ENCODE results near the gene BCAS1.

Gene BCAS1

DNA sequence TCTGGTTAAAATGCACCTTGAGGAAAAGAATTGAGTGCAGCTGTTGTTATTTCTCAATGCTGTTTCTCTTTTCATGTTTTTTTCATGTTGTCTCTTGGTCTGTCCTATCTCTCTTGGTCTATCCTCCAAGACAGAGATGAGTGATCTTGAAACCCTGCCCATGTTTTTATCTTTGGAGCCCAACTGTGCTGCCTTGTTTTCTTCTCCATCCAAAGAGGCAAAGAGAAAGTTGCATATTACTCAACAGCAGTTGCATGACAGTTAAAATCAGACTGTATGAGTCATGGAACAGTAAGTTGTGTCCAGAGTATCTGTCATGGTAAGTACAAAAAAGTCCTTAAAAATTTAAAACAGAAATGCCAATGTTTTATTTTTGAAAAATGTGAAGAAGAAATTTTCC is 26.2 kb downstream of the BCAS1 start:
- no peak for DNase-seq

GRCh38 chr20:54043076-54043967 is 27.1 kb downstream of the BCAS1 start:
- no peak for DNase-seq

- no peak for DNase-seq
These were observed 28.4 kb downstream of the BCAS1 start for GRCh38 chr20:54042021-54042420.

DNA sequence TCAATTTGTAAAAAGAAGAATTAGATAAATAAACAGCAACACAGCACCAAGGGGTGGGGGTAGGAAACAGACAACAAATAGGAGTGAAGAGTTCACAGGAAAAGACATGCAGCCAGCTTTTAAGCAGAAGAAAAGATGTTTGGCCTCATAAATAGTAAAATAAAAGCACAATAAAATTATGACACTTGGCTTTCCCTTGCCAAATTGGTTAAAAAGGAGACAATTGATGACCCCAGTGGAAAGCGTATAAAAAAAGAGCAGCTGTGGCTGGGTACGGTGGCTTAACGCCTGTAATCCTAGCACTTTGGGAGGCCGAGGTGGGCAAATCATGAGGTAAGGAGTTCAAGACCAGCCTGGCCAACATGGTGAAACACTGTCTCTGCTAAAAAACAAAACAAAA is 29.1 kb downstream of the BCAS1 start:
- no peak for DNase-seq

- no peak for DNase-seq
These were observed 29.9 kb downstream of the BCAS1 start for GRCh38 chr20:54040531-54040930.

- no peak for DNase-seq
These were observed 31.4 kb downstream of the BCAS1 start for GRCh38 chr20:54038961-54039360.

DNA sequence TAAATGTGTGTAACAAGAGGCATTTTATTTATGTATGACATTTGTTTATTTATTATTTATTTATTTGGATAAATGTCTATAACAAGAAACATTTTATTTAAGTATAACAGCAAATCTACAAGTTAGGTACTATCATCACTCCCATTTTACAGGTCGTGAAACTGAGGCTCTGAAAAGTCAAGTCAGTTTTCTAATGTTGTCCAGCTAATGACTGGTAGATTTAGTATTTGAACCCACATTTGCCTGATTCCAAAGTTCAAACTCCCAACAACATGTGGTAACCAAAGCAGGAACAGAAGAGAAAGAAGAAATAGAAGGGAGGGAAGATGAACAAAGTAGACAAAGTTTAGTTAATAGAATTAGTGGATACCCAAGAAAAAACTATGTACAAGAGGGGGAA is 32.9 kb downstream of the BCAS1 start:
- DNase-seq = no peak

DNA sequence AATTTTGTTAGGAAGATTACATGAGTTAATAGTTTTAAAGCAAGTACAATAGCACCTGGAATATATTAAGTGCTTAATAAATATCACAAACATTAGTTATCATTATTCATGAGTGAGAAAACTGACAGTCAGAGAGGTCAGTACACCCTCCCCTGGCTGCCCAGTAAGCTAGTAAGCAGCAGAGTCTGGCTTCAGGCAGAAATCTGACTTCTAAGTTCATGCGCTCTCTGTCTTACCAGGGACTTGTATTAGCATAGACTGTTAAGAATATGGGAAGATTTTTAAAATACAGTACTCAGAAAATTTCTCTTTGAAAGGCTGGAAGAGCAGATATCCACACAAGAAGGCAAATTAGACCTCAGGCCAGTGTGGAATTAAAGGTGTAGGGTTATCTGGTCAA is 40.8 kb downstream of the BCAS1 start:
- DNase-seq = no peak

DNA sequence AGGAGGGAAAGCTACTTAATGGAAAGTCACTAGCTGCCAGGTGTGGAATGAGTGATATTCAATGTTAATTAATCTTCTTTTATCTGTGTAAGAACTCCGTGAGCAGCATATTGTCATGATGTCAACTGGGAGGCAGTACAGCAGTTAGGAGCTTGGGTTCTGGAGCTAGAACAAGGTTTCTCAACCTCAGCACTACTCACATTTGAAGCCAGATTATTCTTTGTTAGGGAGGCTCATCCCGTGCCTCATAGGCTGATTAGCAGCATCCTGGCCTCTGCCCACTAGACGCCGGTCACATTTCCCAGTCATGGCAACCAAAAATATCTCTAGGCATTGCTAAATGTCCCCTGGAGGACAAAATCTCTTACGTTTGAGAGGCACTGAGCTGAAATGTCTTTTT is 41.2 kb downstream of the BCAS1 start:
- no peak for DNase-seq

DNA sequence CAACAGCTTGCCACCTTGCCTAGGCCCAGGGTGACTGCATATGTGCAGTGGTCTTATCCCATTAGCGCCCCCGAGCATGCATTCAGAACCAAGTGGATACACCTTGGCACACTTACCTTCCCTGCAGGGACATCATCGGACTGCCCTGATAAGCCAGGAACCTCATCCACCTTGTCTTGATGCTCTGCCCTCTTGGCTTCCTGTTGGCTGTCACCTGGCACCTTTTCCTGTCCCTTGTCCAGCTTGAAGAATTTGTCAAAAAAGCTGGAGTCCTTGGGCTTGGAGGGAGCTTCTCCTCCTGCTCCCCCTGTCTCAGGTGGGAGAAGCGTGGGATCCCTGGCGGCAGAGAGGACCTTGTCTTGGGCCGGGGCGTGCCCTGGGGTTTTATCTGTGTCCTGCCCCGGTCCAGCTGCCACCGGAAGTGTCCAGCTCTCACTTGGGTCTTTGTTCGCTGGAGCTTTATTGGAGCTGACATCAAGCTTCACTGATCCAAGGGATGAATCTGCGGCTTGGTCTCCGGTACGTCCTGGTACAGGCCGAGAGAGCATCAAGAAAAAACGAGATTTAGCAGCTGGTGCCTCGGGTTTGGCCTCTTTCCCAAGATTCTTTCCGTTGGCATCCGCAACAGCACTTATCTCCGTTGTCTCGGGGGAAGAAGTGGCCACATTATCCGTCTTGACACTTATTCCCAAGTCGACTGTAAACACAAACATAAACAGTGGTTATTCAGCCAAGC is 42.0 kb downstream of the BCAS1 start:
- DNase-seq = no peak

GRCh38 chr20:54027704-54028103 is 42.7 kb downstream of the BCAS1 start:
- no peak for DNase-seq

GRCh38 chr20:54026295-54027064 is 43.9 kb downstream of the BCAS1 start:
- DNase-seq = no peak

DNA sequence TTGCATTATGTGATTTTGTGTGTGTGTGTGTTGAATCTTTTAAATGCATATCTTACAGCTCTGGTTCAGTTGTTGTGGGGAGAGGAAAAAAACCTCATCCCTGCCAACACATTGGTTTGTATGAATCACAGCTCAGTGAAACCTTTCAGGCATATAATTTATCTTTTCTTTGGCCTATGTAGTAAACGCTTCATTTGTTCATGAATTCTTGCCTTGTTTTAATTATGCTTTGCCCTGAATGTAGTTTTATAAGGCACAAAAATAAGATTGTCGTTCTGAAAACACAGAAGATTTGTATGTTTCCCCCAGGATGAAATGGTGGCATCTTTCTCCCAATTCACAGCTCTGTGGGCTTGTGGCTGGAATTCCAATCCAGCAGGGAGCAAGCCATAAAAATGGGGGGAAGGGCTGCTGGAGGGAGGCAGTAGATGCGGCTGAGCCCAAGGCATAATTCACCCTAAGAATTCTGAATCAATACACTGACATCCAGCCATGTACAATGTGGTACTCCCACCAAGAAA is 45.1 kb downstream of the BCAS1 start:
- DNase-seq = no peak

GRCh38 chr20:54023406-54023805 is 47.0 kb downstream of the BCAS1 start:
- no peak for DNase-seq

GRCh38 chr20:54021446-54022235 is 48.8 kb downstream of the BCAS1 start:
- DNase-seq = no peak

- no peak for DNase-seq
These were observed 49.5 kb downstream of the BCAS1 start for GRCh38 chr20:54020868-54021267.

DNA sequence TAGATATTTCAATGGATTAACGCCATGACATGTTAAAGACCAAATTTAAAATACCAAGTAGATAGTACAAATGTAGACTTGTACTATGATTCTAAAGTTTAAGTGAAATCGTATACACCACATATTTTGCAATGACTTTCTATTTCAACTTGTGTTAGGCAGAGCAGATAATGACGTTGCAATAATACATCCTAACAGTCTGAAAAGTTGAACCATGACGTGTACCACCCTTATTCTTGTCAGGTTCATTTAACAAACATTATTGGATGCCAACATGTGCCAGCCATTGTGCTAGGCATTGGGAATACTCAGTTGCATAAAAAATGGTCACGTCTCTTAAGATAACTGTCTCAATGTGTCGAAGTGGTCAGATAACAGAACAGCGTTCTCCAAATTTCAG is 50.0 kb downstream of the BCAS1 start:
- no peak for DNase-seq

GRCh38 chr20:54019585-54019984 is 50.8 kb downstream of the BCAS1 start:
- DNase-seq = no peak

GRCh38 chr20:54019127-54019526 is 51.3 kb downstream of the BCAS1 start:
- no peak for DNase-seq

DNA sequence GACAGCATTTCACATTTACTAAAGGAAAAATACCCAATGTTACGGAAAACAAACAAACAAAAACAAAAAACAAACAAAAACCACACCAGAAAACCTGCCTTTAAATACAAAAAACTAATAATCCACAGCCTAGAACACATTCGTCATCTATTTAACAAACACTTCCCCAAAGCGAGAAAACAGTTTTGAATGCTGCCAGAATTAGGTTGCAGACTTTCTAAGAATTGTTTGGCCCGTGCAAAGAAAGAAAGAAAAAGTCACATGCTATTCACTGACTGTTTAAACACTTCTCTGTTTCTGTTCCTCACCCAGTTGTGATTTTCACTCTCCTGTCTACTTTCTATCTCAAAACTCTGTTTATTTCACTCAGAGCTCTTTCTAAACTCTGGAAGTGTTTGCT is 52.5 kb downstream of the BCAS1 start:
- no peak for DNase-seq

DNA sequence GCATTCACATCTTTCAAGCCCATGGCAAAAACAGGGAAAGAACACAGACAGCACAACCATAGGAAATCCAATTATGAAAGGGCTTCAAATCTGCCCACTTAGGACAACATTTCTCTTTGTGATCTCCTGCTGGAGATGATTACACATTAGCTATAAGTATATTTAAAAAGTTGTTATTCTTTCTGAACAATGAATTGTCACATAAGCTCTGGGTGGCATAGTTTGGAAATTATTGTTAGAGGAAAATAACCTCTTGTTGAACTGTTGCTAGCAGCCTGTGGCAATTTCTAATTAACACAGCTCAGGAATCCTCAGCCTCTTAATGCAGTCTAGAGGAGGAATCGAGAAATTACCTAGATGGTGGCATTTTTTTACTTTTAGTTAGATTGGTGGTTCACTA is 54.9 kb downstream of the BCAS1 start:
- DNase-seq = no peak

DNA sequence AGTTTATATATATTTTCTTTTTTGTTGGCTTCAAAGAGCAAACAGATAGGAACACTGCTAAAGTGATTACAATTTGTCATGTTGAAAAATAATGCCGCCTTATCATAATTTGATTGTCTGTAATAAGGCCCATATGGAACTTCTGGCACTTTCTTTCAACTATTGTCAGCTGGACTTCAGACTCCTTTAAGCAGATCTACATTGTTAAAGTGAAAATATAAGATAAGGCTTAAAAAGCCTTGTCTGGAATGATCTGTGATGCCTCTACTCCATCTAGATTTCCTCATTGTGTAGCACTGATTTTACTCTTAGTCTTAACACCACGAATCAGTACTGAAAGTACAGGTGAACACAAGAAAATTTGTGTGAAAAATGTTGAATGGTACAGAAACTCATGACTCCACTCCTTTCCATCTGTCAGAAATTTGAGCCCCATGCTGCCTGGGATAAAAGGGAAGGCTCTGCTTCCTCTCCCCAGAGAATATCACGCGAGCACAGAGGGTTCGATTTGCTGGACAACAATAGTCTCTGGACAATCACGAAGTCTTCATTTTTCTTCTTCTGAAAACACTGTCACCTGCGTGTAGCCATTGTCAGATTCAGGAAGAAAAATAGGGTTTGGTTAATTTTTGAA is 56.0 kb downstream of the BCAS1 start:
- DNase-seq = no peak
